Activated CD4-positive, alpha-beta T cell treated with anti-CD3 and anti-CD28 coated beads for 36 hours (primary cell): ENCODE results near the gene GCAT. TPM values are rescaled to one million over a fixed set of nuclear protein-coding genes. Genes with fewer than 3 reads are reported as not detected.

Source experiments
- ATAC-seq: fragments of 200-7000 bp; cut with Tn5 transposase; one replicate; pipeline ENCODE4 v1.10.0; 2021; ENCODE audit warnings: mild to moderate bottlenecking, moderate library complexity
- CTCF ChIA-PET: fragments of 350-600 bp; sonication (Branson Sonifier 250); formaldehyde crosslinking; loops from one replicate; lab custom pipeline; 2021; ENCODE audit warnings: antibody characterized with exemption; lab: Charles Lee
- POLR2A ChIA-PET: fragments of 350-600 bp; sonication (Branson Sonifier 250); formaldehyde crosslinking; loops from one replicate; lab custom pipeline; 2021; ENCODE audit warnings: antibody characterized with exemption, inconsistent platforms; lab: Charles Lee
- DNase-seq: peaks from one replicate; pipeline ENCODE4 v3.0.0-alpha.2; 2020
- H3K27ac Mint-ChIP-seq: one replicate; pipeline ENCODE4 v1.8.0; 2021; ENCODE audit warnings: mixed read lengths
- H3K27me3 Mint-ChIP-seq: one replicate; pipeline ENCODE4 v1.8.0; 2021; ENCODE audit warnings: mixed read lengths
- H3K36me3 Mint-ChIP-seq: one replicate; pipeline ENCODE4 v1.8.0; 2021; ENCODE audit warnings: low read depth, mixed read lengths
- H3K4me1 Mint-ChIP-seq: one replicate; pipeline ENCODE4 v1.8.0; 2021; ENCODE audit warnings: mixed read lengths
- H3K4me3 Mint-ChIP-seq: one replicate; pipeline ENCODE4 v1.8.0; 2021; ENCODE audit warnings: mild to moderate bottlenecking, moderate library complexity, mixed read lengths
- H3K9me3 Mint-ChIP-seq: one replicate; pipeline ENCODE4 v1.8.0; 2021; ENCODE audit warnings: low read depth, mixed read lengths
- intact Hi-C, 2 experiments: fragments of 100-400 bp; cut with DNase I in 1 of 2; cut with micrococcal nuclease in 1 of 2; formaldehyde crosslinking; loops; one replicate each; pipeline versions ENCODE4 v1.14.2 to v1.15.1; 2022 to 2024; cut with DNase I, micrococcal nuclease
- total RNA-seq, 2 experiments: library from RNA; stranded (reverse); gene quantifications; one replicate each; pipeline ENCODE4 v1.2.3, GENCODE V29; 2021

The GCAT gene
- total RNA-seq: 10 to 100 TPM; 21.3 to 22.4 TPM

DNA sequence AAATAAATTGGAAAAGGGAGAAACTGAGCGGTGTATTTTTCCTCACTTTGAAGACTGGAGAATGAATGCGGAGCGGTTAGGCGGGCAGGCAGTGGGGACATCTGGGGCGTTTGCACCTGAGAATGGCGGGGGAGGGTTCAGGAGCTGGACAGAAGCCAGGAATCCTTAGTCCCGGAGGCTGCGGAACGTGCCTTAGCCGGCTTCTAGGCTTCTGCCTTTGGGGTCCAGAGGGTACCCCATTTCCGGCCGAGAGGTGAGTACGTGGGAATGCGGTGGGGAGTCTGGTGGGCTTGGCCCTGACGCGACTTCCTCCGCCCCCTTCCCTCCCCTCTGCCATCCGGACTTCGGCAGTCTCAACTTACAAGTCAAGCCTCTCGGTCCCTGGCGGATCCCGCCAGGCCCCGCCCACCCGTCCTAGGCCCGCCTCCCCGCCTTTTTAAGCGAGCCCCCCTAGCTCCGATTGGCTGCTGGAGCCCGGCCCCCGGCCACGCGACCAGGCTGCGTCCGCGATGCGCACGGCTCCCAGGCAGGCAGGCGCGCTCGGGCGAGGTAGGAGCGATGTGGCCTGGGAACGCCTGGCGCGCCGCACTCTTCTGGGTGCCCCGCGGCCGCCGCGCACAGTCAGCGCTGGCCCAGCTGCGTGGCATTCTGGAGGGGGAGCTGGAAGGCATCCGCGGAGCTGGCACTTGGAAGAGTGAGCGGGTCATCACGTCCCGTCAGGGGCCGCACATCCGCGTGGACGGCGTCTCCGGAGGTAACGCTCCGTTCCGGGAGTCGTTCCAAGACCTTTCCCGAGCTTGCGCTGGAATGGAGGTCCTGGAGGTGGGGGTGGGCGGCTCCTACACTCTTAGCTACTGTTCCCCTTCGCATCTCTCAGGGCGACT is at the start of gene GCAT:
TSS of gene GCAT (plus strand) at position 525 of the 884 bp plus-strand sequence. CDS start at position 559, 34 bp downstream.
- peak within 1 kb of the TSS; percentile 31 for H3K27ac Mint-ChIP-seq
- intact Hi-C loops: loop anchor here (1.0 to 10.0 kb wide), 12 partner anchors 37 to 563 kb away; partner anchors contain the start of genes EIF3L (in 2 of the 2), ANKRD54 (in 1 of the 2), C22orf23 (in 1 of the 2) and GGA1 (in 1 of the 2)
- peak within 1 kb of the TSS; percentile 78 for H3K4me3 Mint-ChIP-seq
- no peaks in the 10 kb centered on the region for H3K36me3 Mint-ChIP-seq
- POLR2A ChIA-PET: interaction anchor here (0.5 to 1.6 kb wide), 4 partner anchors 9 to 460 kb away, joined by 3 to 5 read pairs (median 3); partner anchors contain the start of genes ANKRD54 and PDXP
- H3K27me3 Mint-ChIP-seq: peaks cover 37% of the 10 kb centered on the region
- H3K4me1 Mint-ChIP-seq: peaks cover 41% of the 10 kb centered on the region
- DNase-seq (peak; percentile 97), ATAC-seq (peak; percentile 97)
- CTCF ChIA-PET: interaction anchor here (0.6 to 3.4 kb wide), 8 partner anchors 8 to 242 kb away, joined by 3 to 23 read pairs (median 3); partner anchors contain the start of gene MICALL1
- H3K9me3 Mint-ChIP-seq: no peaks in the 10 kb centered on the region

DNA sequence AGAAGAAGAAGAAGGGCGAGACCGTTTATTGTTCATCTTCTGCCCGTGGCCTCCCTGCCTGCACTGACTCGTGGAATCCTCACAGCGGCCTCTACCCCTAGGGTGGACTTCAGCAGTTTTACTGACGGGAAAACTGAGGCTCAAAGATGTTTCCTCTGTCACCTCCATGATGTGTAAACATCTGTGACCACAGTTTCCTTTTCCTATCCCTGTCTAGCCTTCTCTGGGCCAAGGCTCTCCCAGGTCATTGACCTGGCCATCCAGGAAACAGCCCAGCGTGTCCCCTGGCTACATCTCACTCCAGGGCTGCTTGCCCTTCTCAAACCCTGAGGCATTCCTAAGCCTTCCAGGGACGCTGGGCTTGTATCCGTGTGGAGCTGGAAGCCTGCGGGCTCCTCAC is 49.0 kb upstream of the GCAT start:
- POLR2A ChIA-PET: no interaction called here
- H3K27me3 Mint-ChIP-seq: no peaks in the 10 kb centered on the region
- peaks cover 11% of the 10 kb centered on the region for H3K36me3 Mint-ChIP-seq
- H3K27ac Mint-ChIP-seq: no peak overlapping the region
- DNase-seq (no peak), ATAC-seq (no peak)
- CTCF ChIA-PET: no interaction called here
- no peaks in the 10 kb centered on the region for H3K4me1 Mint-ChIP-seq
- H3K4me3 Mint-ChIP-seq: no peak overlapping the region
- H3K9me3 Mint-ChIP-seq: no peaks in the 10 kb centered on the region
- intact Hi-C loops: no loop called here

DNA sequence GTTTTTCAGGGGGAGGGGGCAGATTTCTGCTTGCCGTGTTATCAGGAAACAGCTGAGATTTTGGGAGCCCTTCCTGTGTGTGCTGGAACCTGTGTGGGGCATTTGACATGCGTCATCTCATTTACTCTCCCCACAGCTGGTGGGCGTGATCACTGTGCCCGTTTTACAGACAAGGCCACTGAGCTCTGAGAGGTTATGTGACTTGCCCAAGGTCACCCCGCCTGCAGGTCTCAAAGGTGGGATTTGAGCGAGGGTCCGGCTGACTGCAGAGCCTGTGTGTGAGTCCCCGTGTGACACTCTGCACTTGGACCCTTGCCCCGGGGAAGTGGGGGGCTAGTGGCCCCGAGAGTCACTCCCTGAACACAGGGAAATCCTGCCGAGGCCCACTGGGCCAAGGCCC is 48.5 kb upstream of the GCAT start:
- POLR2A ChIA-PET: no interaction called here
- Mint-ChIP-seq H3K9me3 (no peaks in the 10 kb centered on the region), H3K4me1 (no peaks in the 10 kb centered on the region), H3K4me3 (no peak overlapping the region), H3K36me3 (peaks cover 11% of the 10 kb centered on the region), H3K27me3 (no peaks in the 10 kb centered on the region), H3K27ac (no peak overlapping the region)
- no peak for DNase-seq
- CTCF ChIA-PET: no interaction called here
- ATAC-seq: no peak
- intact Hi-C loops: no loop called here

DNA sequence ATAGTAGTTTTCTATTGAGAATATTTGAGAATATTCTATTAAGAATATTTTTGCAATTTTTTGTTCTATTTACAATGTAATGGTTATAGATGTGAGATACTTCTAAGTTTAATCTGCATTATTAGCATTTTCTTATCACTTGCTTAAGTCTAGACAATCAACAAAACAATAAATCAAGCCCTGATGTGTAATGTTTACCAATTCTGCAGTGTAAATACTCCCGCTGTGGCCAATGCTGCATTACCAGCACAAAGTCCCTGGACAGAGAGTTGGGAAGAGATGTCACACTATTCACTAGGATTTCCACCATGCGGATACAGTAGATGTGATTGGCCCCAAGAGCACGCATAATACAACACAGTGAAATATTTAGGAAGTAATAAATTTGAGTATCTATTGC is 47.6 kb upstream of the GCAT start:
- Mint-ChIP-seq H3K4me3 (no peak overlapping the region), H3K27ac (no peak overlapping the region), H3K4me1 (no peaks in the 10 kb centered on the region), H3K36me3 (peaks cover 10% of the 10 kb centered on the region), H3K27me3 (no peaks in the 10 kb centered on the region), H3K9me3 (no peaks in the 10 kb centered on the region)
- CTCF ChIA-PET: no interaction called here
- intact Hi-C loops: no loop called here
- no peak for ATAC-seq
- no peak for DNase-seq
- POLR2A ChIA-PET: no interaction called here

DNA sequence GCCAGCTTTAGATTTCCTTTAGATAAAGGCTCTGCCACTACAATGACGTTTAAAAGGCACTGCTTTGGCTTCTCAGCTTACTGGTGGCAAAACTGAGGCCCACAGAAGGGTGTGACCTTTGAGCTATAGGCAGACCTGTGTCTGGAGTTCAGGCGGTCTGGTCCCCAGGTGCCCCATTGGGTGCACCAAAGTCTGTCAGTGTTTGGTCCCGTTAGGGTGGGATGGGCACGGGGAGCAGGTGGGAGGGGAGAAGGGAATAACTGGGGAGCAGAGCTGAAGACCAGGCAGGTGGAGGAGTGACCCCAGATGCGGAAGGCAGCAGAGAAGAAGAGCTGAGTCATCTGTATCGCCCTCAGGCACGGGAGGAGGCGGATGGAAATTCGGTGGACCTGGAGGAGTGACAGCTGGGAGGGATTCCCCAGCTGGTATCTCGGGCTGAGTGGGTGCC is 45.3 kb upstream of the GCAT start:
- ATAC-seq (no peak), DNase-seq (no peak)
- Mint-ChIP-seq H3K27me3 (no peaks in the 10 kb centered on the region), H3K4me3 (no peak overlapping the region), H3K9me3 (no peaks in the 10 kb centered on the region), H3K4me1 (no peaks in the 10 kb centered on the region), H3K27ac (no peak overlapping the region), H3K36me3 (peaks cover 9% of the 10 kb centered on the region)
- intact Hi-C loops: no loop called here
- POLR2A ChIA-PET: no interaction called here
- CTCF ChIA-PET: interaction anchor here (0.5 kb wide), 1 partner anchor 334 kb away, joined by 3 read pairs; no protein-coding TSS in a partner anchor

DNA sequence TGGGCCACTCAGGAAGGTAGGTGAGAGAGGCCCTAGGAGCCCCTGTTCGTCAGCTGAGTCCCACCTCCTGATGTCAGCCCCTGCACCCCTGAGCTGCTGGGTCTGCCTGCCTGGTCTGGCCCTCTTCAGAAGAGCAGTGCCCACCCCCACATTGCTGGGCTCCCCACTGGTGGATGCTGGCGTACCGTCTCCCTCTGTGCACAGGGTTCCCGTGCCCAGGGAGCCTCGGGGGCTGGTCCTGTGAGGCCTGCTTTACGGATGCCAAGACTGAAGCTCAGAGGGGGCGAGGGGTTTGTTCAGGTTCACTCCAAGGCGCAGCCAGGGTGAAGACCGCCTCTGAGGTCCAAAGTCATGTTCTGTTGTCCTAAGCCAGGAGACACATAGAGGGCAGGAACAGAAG is 44.7 kb upstream of the GCAT start:
- H3K9me3 Mint-ChIP-seq: no peaks in the 10 kb centered on the region
- CTCF ChIA-PET: interaction anchor here (0.5 kb wide), 1 partner anchor 334 kb away, joined by 3 read pairs; no protein-coding TSS in a partner anchor
- H3K4me1 Mint-ChIP-seq: no peaks in the 10 kb centered on the region
- ATAC-seq (no peak), DNase-seq (no peak)
- no peak overlapping the region for H3K27ac Mint-ChIP-seq
- POLR2A ChIA-PET: no interaction called here
- H3K4me3 Mint-ChIP-seq: no peak overlapping the region
- H3K27me3 Mint-ChIP-seq: no peaks in the 10 kb centered on the region
- peaks cover 9% of the 10 kb centered on the region for H3K36me3 Mint-ChIP-seq
- intact Hi-C loops: no loop called here

DNA sequence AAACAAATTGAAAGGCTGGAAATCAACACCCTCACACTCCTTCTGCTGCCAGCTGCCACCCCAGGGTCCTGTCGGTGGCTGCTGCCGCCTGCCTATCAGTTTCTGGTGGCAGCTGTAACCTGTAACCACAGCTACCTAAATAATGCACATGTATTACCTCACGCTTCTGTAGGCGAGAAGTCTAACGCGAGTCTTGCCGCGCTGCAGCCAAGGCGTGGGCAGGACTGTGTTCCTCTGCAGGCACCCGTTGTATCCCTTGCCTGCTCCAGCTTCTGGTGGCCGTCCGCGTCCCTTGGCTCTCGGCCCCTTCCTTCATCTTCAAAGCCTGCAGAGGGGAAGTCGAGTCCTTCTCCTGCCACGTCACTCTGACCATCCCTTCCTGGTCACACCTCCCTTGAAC is 44.1 kb upstream of the GCAT start:
- ChIA-PET CTCF (no interaction called here), POLR2A (no interaction called here)
- ATAC-seq: no peak
- Mint-ChIP-seq H3K9me3 (no peaks in the 10 kb centered on the region), H3K27me3 (no peaks in the 10 kb centered on the region), H3K36me3 (peaks cover 5% of the 10 kb centered on the region), H3K27ac (no peak overlapping the region), H3K4me3 (no peak overlapping the region), H3K4me1 (no peaks in the 10 kb centered on the region)
- intact Hi-C loops: no loop called here
- DNase-seq: no peak

DNA sequence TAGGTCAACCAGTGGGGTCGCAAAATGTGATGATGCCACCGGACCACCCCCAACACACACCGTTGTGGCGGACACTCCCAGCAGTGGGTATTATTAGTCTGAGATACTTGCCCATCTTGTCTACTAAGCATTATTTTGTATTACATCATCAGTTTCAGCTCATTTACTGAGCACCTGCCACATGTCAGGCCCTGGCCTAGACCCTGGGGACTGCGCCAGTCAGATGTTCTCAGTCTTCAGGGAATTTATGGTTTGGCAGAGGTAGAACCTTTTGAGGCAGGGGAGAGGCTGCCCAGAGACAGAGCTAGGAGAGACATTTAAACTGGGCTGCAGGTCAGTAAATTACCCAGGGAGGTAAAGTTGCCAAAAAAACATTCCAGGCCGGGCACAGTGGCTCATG is 43.1 kb upstream of the GCAT start:
- H3K36me3 Mint-ChIP-seq: peaks cover 5% of the 10 kb centered on the region
- ChIA-PET POLR2A (interaction anchor here (0.7 kb wide), 1 partner anchor 98 kb away, joined by 3 read pairs; no protein-coding TSS in a partner anchor), CTCF (no interaction called here)
- intact Hi-C loops: no loop called here
- no peak overlapping the region for H3K27ac Mint-ChIP-seq
- no peaks in the 10 kb centered on the region for H3K4me1 Mint-ChIP-seq
- H3K27me3 Mint-ChIP-seq: no peaks in the 10 kb centered on the region
- DNase-seq: no peak
- H3K9me3 Mint-ChIP-seq: no peaks in the 10 kb centered on the region
- ATAC-seq: no peak
- H3K4me3 Mint-ChIP-seq: no peak overlapping the region

DNA sequence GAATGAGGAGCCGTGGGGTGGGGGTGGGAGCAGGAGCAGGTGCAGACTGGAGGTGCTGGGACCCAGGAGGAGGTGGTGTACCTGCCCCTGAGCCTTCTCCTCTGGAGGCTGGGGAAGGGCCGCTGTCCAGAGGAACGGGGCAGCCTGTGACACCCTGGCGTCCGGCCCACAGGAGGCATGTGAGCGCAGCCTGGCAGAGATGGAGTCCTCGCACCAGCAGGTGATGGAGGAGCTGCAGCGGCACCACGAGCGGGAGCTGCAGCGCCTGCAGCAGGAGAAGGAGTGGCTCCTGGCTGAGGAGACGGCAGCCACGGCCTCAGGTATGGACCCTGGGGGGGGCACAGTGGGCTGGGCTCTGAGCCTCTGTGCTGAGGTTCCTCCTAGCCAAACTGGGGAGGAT is 42.2 kb upstream of the GCAT start:
- Mint-ChIP-seq H3K9me3 (no peaks in the 10 kb centered on the region), H3K36me3 (peaks cover 3% of the 10 kb centered on the region), H3K4me3 (no peak overlapping the region), H3K27me3 (no peaks in the 10 kb centered on the region), H3K4me1 (no peaks in the 10 kb centered on the region), H3K27ac (no peak overlapping the region)
- ATAC-seq (no peak), DNase-seq (no peak)
- intact Hi-C loops: no loop called here
- ChIA-PET CTCF (interaction anchor here (0.6 kb wide), 1 partner anchor 231 kb away, joined by 3 read pairs; no protein-coding TSS in a partner anchor), POLR2A (interaction anchor here (0.6 to 0.7 kb wide), 2 partner anchors 18 to 99 kb away, joined by 3 read pairs; no protein-coding TSS in a partner anchor)

DNA sequence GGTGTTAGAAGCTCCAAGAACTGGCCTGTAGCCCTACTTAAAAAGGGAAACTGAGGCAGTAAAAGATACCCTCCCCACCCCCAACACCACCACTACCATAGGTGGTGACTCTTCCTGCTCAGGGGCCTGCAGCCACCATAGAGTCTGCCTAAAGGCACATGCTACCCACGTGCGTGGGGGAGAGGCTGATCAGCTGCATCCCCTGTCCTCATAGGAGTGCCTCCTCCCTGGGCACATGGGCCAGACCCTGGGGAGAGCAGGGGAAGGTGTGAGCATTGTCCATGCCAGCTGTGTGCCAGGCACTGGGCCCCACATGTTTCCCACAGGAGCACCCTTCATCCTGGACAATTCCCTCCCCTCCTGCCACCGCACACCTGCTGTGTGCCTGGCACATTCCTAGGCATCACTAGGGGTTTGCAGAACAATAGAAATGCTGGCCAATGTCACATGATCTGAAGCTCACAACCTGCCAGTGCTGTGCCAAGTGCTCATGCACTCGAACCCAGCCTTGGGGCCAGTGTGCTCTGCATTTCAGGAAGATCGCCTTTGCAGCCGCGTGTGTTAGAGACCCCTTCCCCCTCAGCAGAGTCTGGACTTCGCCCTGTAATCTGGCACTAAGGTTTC is 41.7 kb upstream of the GCAT start:
- intact Hi-C loops: no loop called here

DNA sequence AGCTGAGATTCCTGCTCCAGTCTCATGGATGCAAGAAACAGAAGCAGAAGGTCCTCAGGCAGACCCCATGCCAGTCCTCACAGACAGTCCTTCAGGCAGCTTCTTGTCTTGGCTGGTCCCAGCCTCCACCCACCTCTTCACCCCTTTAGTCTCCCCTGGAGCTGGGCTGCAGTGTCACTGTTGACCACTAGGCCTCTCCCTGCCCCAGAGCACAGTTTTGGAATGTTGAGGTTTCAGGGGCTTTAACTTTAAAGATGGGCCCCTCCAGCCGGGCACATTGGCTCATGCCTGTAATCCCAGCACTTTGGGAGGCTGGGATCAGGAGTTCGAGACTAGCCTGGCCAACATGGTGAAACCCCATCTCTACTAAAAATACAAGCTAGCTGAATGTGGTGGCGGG is 39.5 kb upstream of the GCAT start:
- intact Hi-C loops: no loop called here
- Mint-ChIP-seq H3K4me3 (no peak overlapping the region), H3K36me3 (peaks cover 7% of the 10 kb centered on the region), H3K9me3 (no peaks in the 10 kb centered on the region), H3K27me3 (no peaks in the 10 kb centered on the region), H3K27ac (no peak overlapping the region), H3K4me1 (no peaks in the 10 kb centered on the region)
- no peak for ATAC-seq
- ChIA-PET POLR2A (no interaction called here), CTCF (interaction anchor here (0.9 kb wide), 1 partner anchor 95 kb away, joined by 4 read pairs; no protein-coding TSS in a partner anchor)
- DNase-seq: peak; percentile 16

More for the DNA sequence above, 41.7 kb upstream of the GCAT start:
- Mint-ChIP-seq H3K4me1 (no peaks in the 10 kb centered on the region), H3K4me3 (no peak overlapping the region), H3K9me3 (no peaks in the 10 kb centered on the region), H3K27me3 (no peaks in the 10 kb centered on the region), H3K36me3 (peaks cover 4% of the 10 kb centered on the region), H3K27ac (no peak overlapping the region)
- ATAC-seq (no peak), DNase-seq (no peak)
- ChIA-PET POLR2A (interaction anchor here (0.6 kb wide), 1 partner anchor 18 kb away, joined by 3 read pairs; no protein-coding TSS in a partner anchor), CTCF (no interaction called here)
